Endothelial cell of umbilical vein (primary cell): ENCODE results near the gene ORMDL3. TPM values are rescaled to one million over a fixed set of nuclear protein-coding genes. Genes with fewer than 3 reads are reported as not detected.

Experiments
- BruUV-seq: library from RNA; stranded (reverse); fragments of 400-500 nt; replicated peaks from 2 replicates; lab custom pipeline; 2021; lab: Mats Ljungman, UMichigan
- CTCF ChIA-PET: fragments of 300-600, 350-600 bp; sonication (Branson Sonifier 250); formaldehyde crosslinking; loops from one replicate; lab custom pipeline; 2021; ENCODE audit warnings: antibody characterized with exemption, inconsistent platforms; lab: Charles Lee
- POLR2A ChIA-PET: fragments of 300-600, 350-600 bp; sonication (Branson Sonifier 250); formaldehyde crosslinking; loops from one replicate; lab custom pipeline; 2021; ENCODE audit warnings: antibody characterized with exemption, inconsistent platforms; lab: Charles Lee
- DNase-seq: peaks from one replicate; pipeline ENCODE4 v3.0.0-alpha.2; 2011; ENCODE audit warnings: low read depth, low spot score
- FAIRE-seq: peaks from 2 replicates; lab custom pipeline; 2011; peaks lifted over from hg19 to GRCh38; lab: Jason Lieb, UNC
- H2AFZ ChIP-seq: 2 replicates; pipeline ENCODE4 v1.6.0; 2012; ENCODE audit warnings: low read depth, low read length, control low read depth, inconsistent platforms
- H3K27ac ChIP-seq: 2 replicates; pipeline ENCODE4 v1.5.1; 2011; ENCODE audit warnings: low read depth, mild to moderate bottlenecking, control low read depth, low read length, moderate library complexity; ENCODE audit not compliant: insufficient read depth
- H3K27me3 ChIP-seq, 2 experiments: 2 replicates each; pipeline versions ENCODE4 v1.6.0 to v1.6.1; 2011; ENCODE audit warnings: low read length in 2 of 2, mixed read lengths in 1 of 2; ENCODE audit not compliant: control insufficient read depth in 2 of 2, insufficient read depth in 2 of 2
- H3K36me3 ChIP-seq, 2 experiments: 2 replicates in 1 of 2; 3 replicates in 1 of 2; pipeline ENCODE4 v1.5.1; 2011; ENCODE audit warnings: low read length in 2 of 2, mild to moderate bottlenecking in 1 of 2, moderate library complexity in 1 of 2; ENCODE audit not compliant: control insufficient read depth in 2 of 2, insufficient read depth in 2 of 2; ENCODE audit errors: extremely low read depth in 1 of 2
- H3K4me1 ChIP-seq: 3 replicates; pipeline ENCODE4 v1.5.1; 2011; ENCODE audit warnings: mild to moderate bottlenecking, low read length; ENCODE audit not compliant: control insufficient read depth, insufficient read depth; ENCODE audit errors: extremely low read depth
- H3K4me2 ChIP-seq: 2 replicates; pipeline ENCODE4 v1.6.1; 2011; ENCODE audit warnings: low read length, control low read depth, mixed read lengths; ENCODE audit not compliant: insufficient read depth
- H3K4me3 ChIP-seq, 3 experiments: fragments of 200-600 bp in 1 of 3; sonication (generic), shearing (Covaris generic) in 1 of 3; replicated peaks in 1 of 3; 2 replicates each; pipeline ENCODE4 v1.5.1; 2011 to 2016; ENCODE audit warnings: control low read depth in 3 of 3, low read length in 3 of 3, mild to moderate bottlenecking in 2 of 3, inconsistent platforms in 1 of 3, low read depth in 1 of 3, moderate library complexity in 1 of 3; ENCODE audit not compliant: insufficient read depth in 1 of 3
- H3K79me2 ChIP-seq: 2 replicates; pipeline ENCODE4 v1.6.0; 2012; ENCODE audit warnings: low read length, inconsistent platforms; ENCODE audit not compliant: control insufficient read depth, insufficient read depth
- H3K9ac ChIP-seq: replicated peaks from 2 replicates; pipeline ENCODE3; 2011; ENCODE audit warnings: low read length, control low read depth; ENCODE audit not compliant: insufficient read depth; ENCODE audit errors: extremely low read depth
- H3K9me1 ChIP-seq: replicated peaks from 3 replicates; pipeline ENCODE4 v1.6.0; 2011; ENCODE audit warnings: mild to moderate bottlenecking, low read length; ENCODE audit not compliant: control insufficient read depth, insufficient read depth; ENCODE audit errors: extremely low read depth
- H3K9me3 ChIP-seq: replicated peaks from 2 replicates; pipeline ENCODE4 v1.5.1; 2012; ENCODE audit warnings: low read length, inconsistent platforms; ENCODE audit not compliant: control insufficient read depth, insufficient read depth
- H4K20me1 ChIP-seq: replicated peaks from 2 replicates; pipeline ENCODE3; 2011; ENCODE audit warnings: mild to moderate bottlenecking, low read length; ENCODE audit not compliant: control insufficient read depth, insufficient read depth; ENCODE audit errors: extremely low read depth
- CTCF ChIP-seq, 2 donors: IDR thresholded peaks; 1 replicate in 1 of 2; 2 replicates in 1 of 2; pipeline ENCODE4 v1.5.1; 2011; ENCODE audit warnings: low read length in 2 of 2, mild to moderate bottlenecking in 2 of 2, moderate library complexity in 2 of 2, control low read depth in 1 of 2, inconsistent platforms in 1 of 2, low read depth in 1 of 2; ENCODE audit not compliant: insufficient read depth in 1 of 2; ENCODE audit errors: extremely low read depth in 1 of 2
- EZH2 ChIP-seq: IDR thresholded peaks from 2 replicates; pipeline ENCODE4 v1.6.1; 2012; ENCODE audit warnings: borderline replicate concordance, low read depth, mild to moderate bottlenecking, moderate library complexity, low read length, inconsistent platforms; ENCODE audit not compliant: severe bottlenecking
- FOS ChIP-seq: IDR thresholded peaks from 2 replicates; pipeline ENCODE4 v1.6.1; 2011; ENCODE audit warnings: mild to moderate bottlenecking, low read length, moderate library complexity, borderline replicate concordance; ENCODE audit not compliant: insufficient read depth
- GATA2 ChIP-seq: IDR thresholded peaks from 2 replicates; pipeline ENCODE4 v1.7.0; 2011; ENCODE audit warnings: low read depth, mild to moderate bottlenecking, moderate library complexity, mixed read lengths, low read length; ENCODE audit not compliant: insufficient read length, insufficient read depth
- JUN ChIP-seq: IDR thresholded peaks from 2 replicates; pipeline ENCODE4 v1.6.1; 2011; ENCODE audit warnings: borderline replicate concordance, low read depth; ENCODE audit not compliant: insufficient read length, insufficient read depth
- MAX ChIP-seq: IDR thresholded peaks from 2 replicates; pipeline ENCODE4 v1.6.1; 2011; ENCODE audit not compliant: insufficient read depth, insufficient read length
- MYC ChIP-seq: IDR thresholded peaks from one replicate; pipeline ENCODE4 v1.6.1; 2011; ENCODE audit warnings: mild to moderate bottlenecking, low read depth, low read length
- POLR2A ChIP-seq: IDR thresholded peaks from 2 replicates; pipeline ENCODE4 v1.6.1; 2012; ENCODE audit warnings: low read depth, mild to moderate bottlenecking, control low read depth, low read length
- POLR2AphosphoS5 ChIP-seq: IDR thresholded peaks from 2 replicates; pipeline ENCODE4 v1.6.1; 2012; ENCODE audit warnings: low read depth, mild to moderate bottlenecking, control low read depth, low read length, moderate library complexity; ENCODE audit not compliant: insufficient read depth
- dilution Hi-C: fragments of 300-500 bp; cut with MboI; formaldehyde crosslinking; loops from one replicate; pipeline ENCODE4 v1.15.0; 2019; ENCODE audit warnings: low sequenced_read_pairs; ENCODE audit not compliant: extremely low pct_ligation_motif_present
- intact Hi-C: fragments of 100-400 bp; cut with micrococcal nuclease; formaldehyde crosslinking; loops from one replicate; pipeline ENCODE4 v1.10.0; 2022
- polyA plus RNA-seq, 4 experiments: library from polyadenylated mRNA; depleted of rRNA in 3 of 4; stranded (reverse) in 3 of 4; unstranded in 1 of 4; fragments of >200 nt; gene quantifications; 2 replicates each; pipeline versions ENCODE4 v1.2.1 to v1.2.3, GENCODE V29; 2011 to 2012; ENCODE audit warnings: missing spikeins in 1 of 4
- total RNA-seq: library from RNA; stranded (reverse); gene quantifications from 2 replicates; pipeline ENCODE4 v1.2.3, GENCODE V29; 2021

Gene ORMDL3
- total and polyA plus RNA-seq, 2 donors (not counting 3 experiments of a cell fraction or from before 2014, with no cell fraction given): 29.8 to 49.8 TPM

GRCh38 chr17:39908789-39909352 is 18.5 kb downstream of the ORMDL3 start:
- no peaks in the 10 kb centered on the region for H3K9me1 ChIP-seq
- no peak for TF ChIP-seq EZH2
- TF ChIP-seq CTCF (IDR thresholded peaks at IDR 0.05; ENCODE audit: extremely low read depth in 1 of 2, insufficient read depth in 1 of 2, low read depth in 1 of 2, low read length in 2 of 2): no peak
- no peak for TF ChIP-seq FOS
- TF ChIP-seq POLR2AphosphoS5: no peak
- TF ChIP-seq MYC: no peak
- TF ChIP-seq JUN: no peak
- TF ChIP-seq MAX: no peak
- TF ChIP-seq GATA2: no peak
- TF ChIP-seq POLR2A: no peak
- no peak for FAIRE-seq
- no peaks in the 10 kb centered on the region for H3K79me2 ChIP-seq
- H3K9ac ChIP-seq: no peak overlapping the region
- BruUV-seq: no TSS peak
- DNase-seq: no peak
- H3K36me3 ChIP-seq: no peaks in the 10 kb centered on the region
- no peaks in the 10 kb centered on the region for H3K9me3 ChIP-seq
- no peak overlapping the region for H3K4me2 ChIP-seq
- H3K27ac ChIP-seq: no peak overlapping the region
- intact Hi-C loops: no loop called here
- ChIA-PET CTCF (interaction anchor here (1.4 kb wide), 1 partner anchor 21 kb away, joined by 5 read pairs; no protein-coding TSS in a partner anchor), POLR2A (no interaction called here)
- no peaks in the 10 kb centered on the region for H3K4me1 ChIP-seq
- H4K20me1 ChIP-seq: no peaks in the 10 kb centered on the region
- dilution Hi-C loops: no loop called here
- H2AFZ ChIP-seq: no peak overlapping the region
- H3K27me3 ChIP-seq: no peaks in the 10 kb centered on the region
- H3K4me3 ChIP-seq: no peak overlapping the region
